Activated CD4-positive, alpha-beta T cell treated with anti-CD3 and anti-CD28 coated beads, Interleukin-2, amount 50 U/mL, for 24 hours (primary cell): Measurements from ENCODE around the gene ZNF700.
"Not testable (repeated sequence)": the region's sequence is repeated elsewhere in the genome, so short reads cannot be mapped to it uniquely, and the experiment has no call there.

Experiments used
- DNase-seq, 2 donors: peaks; one replicate each; pipeline ENCODE4 v3.0.0-alpha.2; 2020; ENCODE audit warnings: low read depth in 1 of 2, low spot score in 1 of 2

Gene ZNF700

DNA sequence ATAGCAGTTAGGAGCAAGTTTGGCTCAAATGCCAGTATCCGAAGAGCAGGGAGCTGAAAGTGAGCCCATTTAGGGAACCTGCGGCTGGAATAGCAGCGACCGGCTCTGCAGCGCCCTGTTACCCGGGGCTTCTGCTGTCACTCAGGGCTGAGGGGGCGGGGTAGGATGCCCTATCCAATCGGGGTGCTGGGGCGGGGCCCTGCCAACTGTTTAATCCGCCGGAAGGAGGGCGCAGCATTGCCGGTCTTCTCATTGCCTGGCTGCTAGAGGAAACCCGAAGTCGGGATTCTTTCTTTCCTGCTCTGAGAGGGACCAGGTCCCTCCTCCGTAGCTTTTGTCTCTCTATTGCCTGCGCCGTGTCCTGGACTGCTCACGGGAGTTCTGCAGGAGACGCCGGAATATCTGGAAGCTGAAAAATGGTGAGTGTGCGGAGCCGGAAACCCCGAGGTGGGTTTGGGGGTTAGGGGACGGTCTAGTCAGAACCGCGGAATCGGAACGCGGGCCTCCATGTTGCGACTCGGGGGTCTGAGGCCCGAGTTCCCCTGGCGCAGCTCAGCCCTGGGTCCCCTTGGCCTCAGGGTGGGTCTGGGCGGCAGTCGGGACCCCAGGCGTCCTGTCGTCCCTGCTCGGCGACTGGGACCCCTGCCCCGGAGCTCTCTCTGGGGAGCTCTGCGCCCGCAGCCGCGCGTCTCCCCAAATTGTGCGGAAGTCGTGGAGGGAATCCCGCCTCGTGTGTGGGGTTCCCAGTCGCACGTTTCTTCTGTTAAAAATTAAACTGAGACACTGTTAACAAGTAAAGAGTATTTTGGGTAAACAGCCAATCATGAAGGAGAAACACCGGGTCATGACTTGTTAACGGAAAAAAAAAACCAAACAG is 62.7 kb downstream of the ZNF700 start:
- peak; percentile 79 to 92 for DNase-seq

DNA sequence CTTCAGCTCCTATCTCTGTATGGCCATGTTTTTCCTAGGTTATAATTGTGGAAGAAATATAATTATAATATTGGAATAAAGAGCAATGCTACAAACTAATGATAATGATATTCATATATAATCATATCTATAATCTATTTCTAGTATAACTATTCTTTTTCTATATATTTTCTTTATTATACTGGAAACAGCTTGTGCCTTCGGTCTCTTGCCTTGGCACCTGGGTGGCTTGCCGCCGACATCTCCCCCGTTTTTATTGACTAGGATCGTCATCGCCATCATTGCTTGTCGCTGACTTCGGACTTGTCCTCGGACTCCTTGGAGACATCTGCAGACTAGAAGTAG is 64.2 kb downstream of the ZNF700 start:
- no peak for DNase-seq

DNA sequence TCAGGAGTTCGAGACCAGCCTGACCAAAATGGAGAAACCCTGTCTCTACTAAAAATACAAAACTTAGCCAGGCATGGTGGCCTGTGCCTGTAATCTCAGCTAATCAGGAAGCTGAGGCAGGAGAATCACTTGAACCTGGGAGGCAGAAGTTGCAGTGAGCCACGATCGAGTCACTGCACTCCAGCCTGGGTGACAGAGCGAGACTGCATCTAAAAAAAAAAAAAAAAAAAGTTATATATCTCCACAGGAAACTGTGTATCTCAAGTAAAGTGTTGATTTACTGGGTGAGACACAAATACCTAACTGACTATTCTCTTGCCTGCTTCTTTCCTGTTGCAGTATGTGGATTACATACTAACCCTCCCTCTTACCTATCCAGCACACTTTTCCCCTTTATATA is 67.0 kb downstream of the ZNF700 start:
- DNase-seq, result not testable (repeated sequence)

DNA sequence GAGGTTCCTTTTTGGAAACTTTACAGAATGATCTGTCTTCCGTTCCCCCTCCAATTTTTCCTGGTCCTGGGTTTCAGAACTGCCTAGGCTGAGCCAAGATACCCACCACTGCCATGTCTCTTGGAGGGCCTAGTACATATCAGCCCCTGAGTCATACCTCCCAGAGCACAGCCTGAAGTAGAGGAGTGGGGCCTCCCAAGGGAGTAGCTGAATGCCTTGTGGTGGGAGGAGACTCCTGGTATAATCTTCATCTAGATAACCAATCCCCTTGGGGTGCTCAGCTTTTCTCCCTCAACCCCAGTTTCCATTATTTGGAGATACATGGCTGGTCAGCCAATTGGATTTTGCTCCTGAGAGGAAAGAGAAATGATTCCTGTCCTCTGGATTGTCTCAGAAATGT is 70.3 kb downstream of the ZNF700 start:
- no peak for DNase-seq
